Spleen (tissue), 11 donors: ENCODE measurements around the gene NFIA. TPM values are rescaled to one million over a fixed set of nuclear protein-coding genes. Genes with fewer than 3 reads are reported as not detected.

Experiments used
- DNase-seq: peaks from one replicate; pipeline ENCODE4 v3.0.0-alpha.2; 2020
- H3K27ac ChIP-seq, 8 donors: fragments of 200-600 bp; sonication (generic) in 7 of 8; 1 replicate in 4 of 8; 2 replicates in 4 of 8; pipeline versions ENCODE4 v1.5.0 to v1.8.0; 2016 to 2021; ENCODE audit warnings: inconsistent platforms in 4 of 8, mild to moderate bottlenecking in 4 of 8, moderate library complexity in 1 of 8
- H3K27me3 ChIP-seq, 7 donors: fragments of 200-600 bp; sonication (generic) in 6 of 7; replicated peaks in 1 of 7; 1 replicate in 4 of 7; 2 replicates in 3 of 7; pipeline versions ENCODE4 v1.5.0 to v1.8.0; 2016 to 2021; ENCODE audit warnings: inconsistent platforms in 3 of 7, mild to moderate bottlenecking in 1 of 7
- H3K36me3 ChIP-seq, 6 donors: fragments of 200-600 bp; sonication (generic) in 5 of 6; 1 replicate in 4 of 6; 2 replicates in 2 of 6; pipeline versions ENCODE4 v1.5.0 to v1.8.0; 2016 to 2021; ENCODE audit warnings: inconsistent platforms in 2 of 6
- H3K4me1 ChIP-seq, 6 donors: fragments of 200-600 bp; sonication (generic) in 5 of 6; 1 replicate in 3 of 6; 2 replicates in 3 of 6; pipeline versions ENCODE4 v1.5.0 to v1.8.0; 2016 to 2021; ENCODE audit warnings: inconsistent platforms in 3 of 6
- H3K4me3 ChIP-seq, 8 donors: fragments of 200-600 bp; sonication (generic) in 7 of 8; 1 replicate in 4 of 8; 2 replicates in 4 of 8; pipeline versions ENCODE4 v1.5.0 to v1.8.0; 2016 to 2021; ENCODE audit warnings: inconsistent platforms in 4 of 8, mild to moderate bottlenecking in 4 of 8, moderate library complexity in 2 of 8
- H3K9me3 ChIP-seq, 8 donors: fragments of 200-600 bp; sonication (generic) in 7 of 8; 1 replicate in 4 of 8; 2 replicates in 4 of 8; pipeline versions ENCODE4 v1.5.0 to v1.8.0; 2016 to 2021; ENCODE audit warnings: inconsistent platforms in 4 of 8
- POLR2A ChIP-seq, 3 donors: fragments of 450-650 bp; IDR thresholded peaks; one replicate each; pipeline ENCODE4 v1.5.1; 2017; ENCODE audit warnings: antibody characterized with exemption in 3 of 3, mild to moderate bottlenecking in 1 of 3
- POLR2AphosphoS5 ChIP-seq, 3 donors: sonication (generic); formaldehyde crosslinking; IDR thresholded peaks; one replicate each; pipeline ENCODE4 v1.5.1; 2017; ENCODE audit warnings: antibody characterized with exemption in 3 of 3
- WGBS, 5 donors: extraction: QIAGEN DNeasy Blood & Tissue Kit in 3 of 5; methylation state at CpG; one replicate each; pipeline versions ENCODE4 v1.1.5 to v1.1.7; 2013 to 2018; 5-methylcytosine and 5-hydroxymethylcytosine counted together
- intact Hi-C: fragments of 100-400 bp; cut with DNase I; formaldehyde crosslinking; loops from one replicate; pipeline ENCODE4 v1.15.0; 2023; ENCODE audit warnings: low total_unique reads
- polyA plus RNA-seq, 3 donors: library from polyadenylated mRNA; stranded (reverse); fragments of 200-250 nt; gene quantifications; one replicate each; pipeline ENCODE4 v1.2.1, GENCODE V29; 2013
- total RNA-seq, 7 donors: library from RNA; depleted of rRNA in 3 of 7; stranded (reverse); fragments of >200 nt in 3 of 7; fragmentation: NEBNext Ultra II Directional in 4 of 7; extraction: Animal tissue kit (Norgen Biotek cat#: 25700) in 4 of 7; gene quantifications; one replicate each; pipeline versions ENCODE4 v1.1.0 to v1.2.1, GENCODE V29; 2016 to 2021
- TF ChIP-seq, protein P1 (sequence below), 11 experiments: fragments of 200-600 bp in 7 of 11; fragments of 450-650 bp in 4 of 11; sonication (generic) in 4 of 11; IDR thresholded peaks in 8 of 11; conservative IDR thresholded peaks in 3 of 11; 1 replicate in 7 of 11; 2 replicates in 4 of 11; pipeline versions ENCODE4 v1.4.0 to v1.8.0; 2016 to 2021; ENCODE audit warnings: antibody characterized with exemption in 11 of 11, inconsistent platforms in 4 of 11, mild to moderate bottlenecking in 1 of 11
- donor health status: healthy with polysubstance abuse.
- donor health status: DM: no; HTN: no; CAD: no; lungs with moderate emphysema.
- donor health status: DM: no; HTN: no; CAD: no.
- donor health status: Bipolar disorder and iron deficiency.
- donor health status: healthy.
- donor health status: DM: no; HTN: no; CAD: no.
- donor health status: DM: yes; HTN: yes; CAD: no.

The NFIA gene
- total and polyA plus RNA-seq, 10 donors, result 3.1 to 76.8 (median 35.5) TPM

- intact Hi-C loops, result no loop called here
- no peak overlapping the region for H3K4me3 ChIP-seq
- no peak overlapping the region for H3K27ac ChIP-seq
These were observed 159.1 kb downstream of the NFIA start for GRCh38 chr1:61241411-61241838.

DNA sequence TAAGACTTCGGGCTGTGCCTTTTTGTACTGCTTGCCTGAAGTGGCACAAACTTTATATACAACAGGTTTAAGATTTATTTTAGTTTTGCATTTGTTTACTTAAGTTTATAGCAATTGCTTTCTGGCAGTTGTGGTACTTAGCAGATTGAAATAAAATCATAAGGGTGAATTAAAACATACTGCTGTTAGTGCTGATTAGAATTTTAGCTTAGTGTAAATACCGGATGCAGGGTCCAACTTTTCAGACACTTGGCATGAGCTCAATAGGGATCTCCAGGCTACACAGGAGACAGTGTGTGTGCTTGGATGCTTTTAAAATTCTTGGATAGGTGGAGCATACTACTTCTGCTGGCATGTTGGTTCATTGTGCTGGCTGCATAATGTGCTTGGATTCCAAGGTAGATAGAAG lies 159.6 kb downstream of the NFIA start:
- WGBS, 5 donors, result 72 to 95% (median 88%) methylated on average over 2 of the region's 2 CpGs
- H3K36me3 ChIP-seq, result no peaks in the 10 kb centered on the region
- DNase-seq, result no peak
- H3K27me3 ChIP-seq, result no peaks in the 10 kb centered on the region
- H3K4me3 ChIP-seq, result no peak overlapping the region
- H3K27ac ChIP-seq, result no peak overlapping the region
- peaks cover 0 to 6% (median 0%) of the 10 kb centered on the region in 6 donors for H3K4me1 ChIP-seq
- H3K9me3 ChIP-seq, result peaks cover 0 to 5% (median 0%) of the 10 kb centered on the region in 8 donors
- TF ChIP-seq, protein P1, sequence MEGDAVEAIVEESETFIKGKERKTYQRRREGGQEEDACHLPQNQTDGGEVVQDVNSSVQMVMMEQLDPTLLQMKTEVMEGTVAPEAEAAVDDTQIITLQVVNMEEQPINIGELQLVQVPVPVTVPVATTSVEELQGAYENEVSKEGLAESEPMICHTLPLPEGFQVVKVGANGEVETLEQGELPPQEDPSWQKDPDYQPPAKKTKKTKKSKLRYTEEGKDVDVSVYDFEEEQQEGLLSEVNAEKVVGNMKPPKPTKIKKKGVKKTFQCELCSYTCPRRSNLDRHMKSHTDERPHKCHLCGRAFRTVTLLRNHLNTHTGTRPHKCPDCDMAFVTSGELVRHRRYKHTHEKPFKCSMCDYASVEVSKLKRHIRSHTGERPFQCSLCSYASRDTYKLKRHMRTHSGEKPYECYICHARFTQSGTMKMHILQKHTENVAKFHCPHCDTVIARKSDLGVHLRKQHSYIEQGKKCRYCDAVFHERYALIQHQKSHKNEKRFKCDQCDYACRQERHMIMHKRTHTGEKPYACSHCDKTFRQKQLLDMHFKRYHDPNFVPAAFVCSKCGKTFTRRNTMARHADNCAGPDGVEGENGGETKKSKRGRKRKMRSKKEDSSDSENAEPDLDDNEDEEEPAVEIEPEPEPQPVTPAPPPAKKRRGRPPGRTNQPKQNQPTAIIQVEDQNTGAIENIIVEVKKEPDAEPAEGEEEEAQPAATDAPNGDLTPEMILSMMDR (IDR thresholded peaks at IDR 0.05 in 8 of 11, conservative IDR thresholded peaks at IDR 0.05 in 3 of 11), result no peak
- no peak for TF ChIP-seq POLR2AphosphoS5 (IDR thresholded peaks at IDR 0.05)
- TF ChIP-seq POLR2A (IDR thresholded peaks at IDR 0.05), result no peak
- intact Hi-C loops, result no loop called here

More at GRCh38 chr1:61241411-61241838, 159.1 kb downstream of the NFIA start:
- H3K27me3 ChIP-seq, result no peaks in the 10 kb centered on the region
- 37 to 59% (median 39%) methylated on average over 4 of the region's 4 CpGs for WGBS, 5 donors
- H3K9me3 ChIP-seq, result peaks cover 0 to 3% (median 0%) of the 10 kb centered on the region in 8 donors
- peaks cover 0 to 6% (median 0%) of the 10 kb centered on the region in 6 donors for H3K4me1 ChIP-seq
- H3K36me3 ChIP-seq, result no peaks in the 10 kb centered on the region
- TF ChIP-seq POLR2A (IDR thresholded peaks at IDR 0.05) (no peak), POLR2AphosphoS5 (IDR thresholded peaks at IDR 0.05) (no peak)
- TF ChIP-seq, protein P1 (IDR thresholded peaks at IDR 0.05 in 8 of 11, conservative IDR thresholded peaks at IDR 0.05 in 3 of 11), result no peak
- DNase-seq, result no peak

- no peak for DNase-seq
- peaks cover 0 to 5% (median 0%) of the 10 kb centered on the region in 8 donors for H3K9me3 ChIP-seq
- no peak overlapping the region for H3K27ac ChIP-seq
- no peaks in the 10 kb centered on the region for H3K36me3 ChIP-seq
- H3K4me3 ChIP-seq, result no peak overlapping the region
- TF ChIP-seq POLR2AphosphoS5 (IDR thresholded peaks at IDR 0.05) (no peak), POLR2A (IDR thresholded peaks at IDR 0.05) (no peak)
- TF ChIP-seq, protein P1 (IDR thresholded peaks at IDR 0.05 in 8 of 11, conservative IDR thresholded peaks at IDR 0.05 in 3 of 11), result no peak
- 53 to 74% (median 59%) methylated on average over 1 of the region's 1 CpG for WGBS, 5 donors
- no peaks in the 10 kb centered on the region for H3K27me3 ChIP-seq
- intact Hi-C loops, result no loop called here
- peaks cover 0 to 13% (median 3%) of the 10 kb centered on the region in 6 donors for H3K4me1 ChIP-seq
These were observed 161.8 kb downstream of the NFIA start for GRCh38 chr1:61244114-61244513.

GRCh38 chr1:61245696-61246400 lies 163.5 kb downstream of the NFIA start:
- Histone ChIP-seq H3K4me3 (no peak overlapping the region), H3K27ac (no peak overlapping the region), H3K9me3 (peaks cover 0 to 5% (median 0%) of the 10 kb centered on the region in 8 donors), H3K27me3 (no peaks in the 10 kb centered on the region), H3K4me1 (peaks cover 0 to 13% (median 3%) of the 10 kb centered on the region in 6 donors), H3K36me3 (no peaks in the 10 kb centered on the region)
- 85 to 90% (median 89%) methylated on average over 7 of the region's 7 CpGs for WGBS, 5 donors
- TF ChIP-seq, protein P1 (IDR thresholded peaks at IDR 0.05 in 8 of 11, conservative IDR thresholded peaks at IDR 0.05 in 3 of 11), result no peak
- TF ChIP-seq POLR2A (IDR thresholded peaks at IDR 0.05), result no peak
- TF ChIP-seq POLR2AphosphoS5 (IDR thresholded peaks at IDR 0.05), result no peak
- intact Hi-C loops, result no loop called here
- no peak for DNase-seq
